ENCODE results near the gene UFM1. TPM values are rescaled to one million over a fixed set of nuclear protein-coding genes. Genes with fewer than 3 reads are reported as not detected.

Gene UFM1
- total and polyA plus RNA-seq, 2 of the 4 experiments (the other 2 are of a cell fraction): 43.5 to 94.5 TPM

GRCh38 chr13:38346764-38347163 is 2.9 kb upstream of the UFM1 start:
- H4K8ac ChIP-seq (ENCODE audit: low read depth in 2 of 2, low read length in 2 of 2): no peak overlapping the region
- H3K9me3 ChIP-seq (ENCODE audit: control insufficient read depth, insufficient read depth, low read length): no peaks in the 10 kb centered on the region
- WGBS, 2 experiments (ENCODE audit: extremely low coverage in 2 of 2, insufficient read length in 1 of 2): no CpG with 5 or more reads among the region's 2 CpGs
- H2BK15ac ChIP-seq (ENCODE audit: low read depth, low read length): no peak overlapping the region
- in situ Hi-C loops (cut with MboI; ENCODE audit: low sequenced_read_pairs): no loop called here
- no peak for DNase-seq
- H3K36me3 ChIP-seq (ENCODE audit: control insufficient read depth, insufficient read depth, low read length): no peaks in the 10 kb centered on the region; the same call in 1 of the 2 replicates
- no peak overlapping the region for H2BK120ac ChIP-seq (ENCODE audit: low read depth, low read length)
- H3K27me3 ChIP-seq (ENCODE audit: control insufficient read depth, insufficient read depth, low read length): no peaks in the 10 kb centered on the region
- no peaks in the 10 kb centered on the region for H4K20me1 ChIP-seq (ENCODE audit: insufficient read depth, low read length)
- no peaks in the 10 kb centered on the region for H3K9me1 ChIP-seq (ENCODE audit: insufficient read depth, low read length)
- H3K9ac ChIP-seq (ENCODE audit: low read depth, low read length): no peak overlapping the region
- peaks cover 5 to 15% of the 10 kb centered on the region in 2 experiments; a peak in 3 of 4 replicates for H3K79me1 ChIP-seq (ENCODE audit: low read depth in 1 of 2, low read length in 2 of 2)
- H4K5ac ChIP-seq (ENCODE audit: low read depth, low read length): no peak overlapping the region
- no peak overlapping the region for H3K18ac ChIP-seq (ENCODE audit: low read depth, low read length)
- no peak overlapping the region for H3K4ac ChIP-seq (ENCODE audit: low read depth, low read length)
- no peak for TF ChIP-seq MAZ (IDR thresholded peaks at IDR 0.05; ENCODE audit: borderline replicate concordance, low read depth, low read length)
- TF ChIP-seq BHLHE40 (IDR thresholded peaks at IDR 0.05; ENCODE audit: low read depth, low read length): no peak
- no peak for TF ChIP-seq SMC3 (IDR thresholded peaks at IDR 0.05; ENCODE audit: low read depth, low read length)
- TF ChIP-seq USF2 (IDR thresholded peaks at IDR 0.05; ENCODE audit: low read depth, low read length): no peak
- TF ChIP-seq POLR2A (IDR thresholded peaks at IDR 0.05; ENCODE audit: low read depth, low read length): no peak
- no peak for TF ChIP-seq ELK1 (IDR thresholded peaks at IDR 0.05; ENCODE audit: borderline replicate concordance, low read depth, low read length)
- no peak for TF ChIP-seq RAD21 (IDR thresholded peaks at IDR 0.05; ENCODE audit: low read length)
- TF ChIP-seq CEBPB (IDR thresholded peaks at IDR 0.05; ENCODE audit: low read depth, low read length): no peak
- no peak for TF ChIP-seq CHD1 (IDR thresholded peaks at IDR 0.05; ENCODE audit: low read depth, low read length)
- no peak for TF ChIP-seq FOS (IDR thresholded peaks at IDR 0.05; ENCODE audit: low read depth, low read length)
- TF ChIP-seq NFE2L2 (IDR thresholded peaks at IDR 0.05; ENCODE audit: low read depth, low read length): no peak
- no peak overlapping the region for H3K4me3 ChIP-seq (ENCODE audit: insufficient read depth, low read depth, low read length)
- H4K91ac ChIP-seq (ENCODE audit: insufficient read depth, low read depth, low read length): no peak overlapping the region
- no peak overlapping the region for H2AK5ac ChIP-seq (ENCODE audit: low read depth, low read length)
- dilution Hi-C loops (cut with HindIII; ENCODE audit: low sequenced_read_pairs, unreplicated experiment): no loop called here
- no TSS peak for BruUV-seq (replicated peaks)
- no peak overlapping the region for H2BK20ac ChIP-seq (ENCODE audit: low read depth, low read length)
- intact Hi-C loops (cut with micrococcal nuclease): loop anchor here (10.0 kb wide), 1 partner anchor 418 kb away; no protein-coding TSS in a partner anchor
- no peak overlapping the region for H2AK9ac ChIP-seq (replicated peaks; ENCODE audit: low read depth, low read length, poor library complexity)
- no peak overlapping the region for H2BK5ac ChIP-seq (ENCODE audit: low read depth, low read length, poor library complexity, severe bottlenecking)
- CTCF ChIA-PET: no interaction called here
- no peak overlapping the region for H3K56ac ChIP-seq (ENCODE audit: extremely low read depth, insufficient read depth, low read length)
- H3K14ac ChIP-seq (replicated peaks; ENCODE audit: low read depth, low read length): no peak overlapping the region
- no peak overlapping the region for H3K27ac ChIP-seq (ENCODE audit: insufficient read depth, low read length)
- H3K4me2 ChIP-seq (ENCODE audit: low read depth, low read length): no peak overlapping the region
- H2AFZ ChIP-seq (replicated peaks; ENCODE audit: low read length, poor library complexity): no peak overlapping the region
- POLR2A ChIA-PET (ENCODE audit: unreplicated experiment): interaction anchor here (0.6 kb wide), 1 partner anchor 1466 kb away, joined by 3 read pairs; no protein-coding TSS in a partner anchor
- no peak for ATAC-seq (ENCODE audit: low read depth)
- H3K23ac ChIP-seq (ENCODE audit: low read depth, low read length): no peak overlapping the region
- H3K4me1 ChIP-seq (ENCODE audit: control insufficient read depth, insufficient read depth, low read length): peaks cover 2% of the 10 kb centered on the region
